NCI-H82 treated with DMSO at 0.1 percent for 48 hours (cell line): Measurements from ENCODE around the gene MXRA8.
A peak's percentile ranks its signal among the peaks of the same experiment; 100 is the strongest.

ENCODE experiments used
- DNase-seq: peaks from one replicate; lab custom pipeline; 2025; ENCODE audit not compliant: unreplicated experiment; lab: John Stamatoyannopoulos, UW

MXRA8 gene

DNA sequence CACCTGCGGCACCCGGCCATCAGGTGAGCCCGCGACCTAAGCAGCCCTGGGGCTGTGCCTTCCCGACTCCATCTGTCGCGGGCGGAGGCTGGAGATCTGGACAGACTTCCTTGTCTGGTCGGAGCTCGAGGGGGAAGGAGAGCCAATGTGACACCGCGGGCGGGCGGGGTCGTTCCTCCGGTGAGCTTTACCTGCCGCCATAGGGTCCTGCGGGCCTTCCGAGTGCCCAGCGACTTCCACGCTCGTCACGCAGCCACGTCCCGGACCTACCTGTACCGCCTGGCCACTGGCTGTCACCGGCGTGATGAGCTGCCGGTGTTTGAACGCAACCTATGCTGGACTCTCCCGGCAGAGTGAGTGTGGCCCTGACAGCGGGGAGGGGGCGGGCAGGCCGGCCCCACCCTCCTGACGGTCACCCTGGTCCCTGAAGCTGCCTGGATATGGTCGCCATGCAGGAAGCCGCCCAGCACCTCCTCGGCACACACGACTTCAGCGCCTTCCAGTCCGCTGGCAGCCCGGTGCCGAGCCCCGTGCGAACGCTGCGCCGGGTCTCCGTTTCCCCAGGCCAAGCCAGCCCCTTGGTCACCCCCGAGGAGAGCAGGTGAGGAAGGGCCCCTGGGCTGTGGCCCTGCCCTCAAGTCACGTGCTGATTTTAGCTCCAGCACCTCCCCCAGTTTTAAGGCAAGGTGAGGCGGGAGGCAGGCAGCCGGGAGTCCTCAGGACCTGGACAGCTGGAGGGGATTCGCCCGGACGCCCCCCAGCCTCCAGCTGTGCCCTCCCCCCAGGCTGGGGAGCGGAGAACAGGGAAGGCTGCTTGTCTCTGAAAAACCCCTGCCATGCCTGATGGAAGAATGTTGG is 48.9 kb downstream of the MXRA8 start:
- DNase-seq: no peak

DNA sequence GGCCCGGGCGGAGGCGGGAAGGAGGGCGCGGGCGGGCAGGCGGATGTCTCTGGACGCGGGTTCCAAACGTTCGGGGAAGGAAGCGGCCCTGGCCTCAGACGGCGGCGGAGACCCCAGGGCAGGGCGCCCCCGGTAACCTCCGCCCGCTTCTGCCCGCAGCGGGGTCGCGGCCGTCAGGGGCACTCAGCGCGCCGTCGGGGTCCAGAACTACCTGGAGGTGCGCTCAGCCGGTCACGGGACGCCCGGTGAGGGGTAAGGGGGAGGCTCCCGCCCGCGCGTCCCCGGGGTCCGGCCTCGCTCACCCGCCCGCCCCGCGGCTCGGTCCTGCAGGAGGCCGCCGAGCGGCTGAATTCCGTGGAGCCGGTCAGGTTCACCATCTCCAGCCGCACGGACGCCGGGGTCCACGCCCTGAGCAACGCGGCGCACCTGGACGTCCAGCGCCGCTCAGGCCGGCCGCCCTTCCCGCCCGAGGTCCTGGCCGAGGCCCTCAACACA is 49.6 kb downstream of the MXRA8 start:
- DNase-seq: no peak

DNA sequence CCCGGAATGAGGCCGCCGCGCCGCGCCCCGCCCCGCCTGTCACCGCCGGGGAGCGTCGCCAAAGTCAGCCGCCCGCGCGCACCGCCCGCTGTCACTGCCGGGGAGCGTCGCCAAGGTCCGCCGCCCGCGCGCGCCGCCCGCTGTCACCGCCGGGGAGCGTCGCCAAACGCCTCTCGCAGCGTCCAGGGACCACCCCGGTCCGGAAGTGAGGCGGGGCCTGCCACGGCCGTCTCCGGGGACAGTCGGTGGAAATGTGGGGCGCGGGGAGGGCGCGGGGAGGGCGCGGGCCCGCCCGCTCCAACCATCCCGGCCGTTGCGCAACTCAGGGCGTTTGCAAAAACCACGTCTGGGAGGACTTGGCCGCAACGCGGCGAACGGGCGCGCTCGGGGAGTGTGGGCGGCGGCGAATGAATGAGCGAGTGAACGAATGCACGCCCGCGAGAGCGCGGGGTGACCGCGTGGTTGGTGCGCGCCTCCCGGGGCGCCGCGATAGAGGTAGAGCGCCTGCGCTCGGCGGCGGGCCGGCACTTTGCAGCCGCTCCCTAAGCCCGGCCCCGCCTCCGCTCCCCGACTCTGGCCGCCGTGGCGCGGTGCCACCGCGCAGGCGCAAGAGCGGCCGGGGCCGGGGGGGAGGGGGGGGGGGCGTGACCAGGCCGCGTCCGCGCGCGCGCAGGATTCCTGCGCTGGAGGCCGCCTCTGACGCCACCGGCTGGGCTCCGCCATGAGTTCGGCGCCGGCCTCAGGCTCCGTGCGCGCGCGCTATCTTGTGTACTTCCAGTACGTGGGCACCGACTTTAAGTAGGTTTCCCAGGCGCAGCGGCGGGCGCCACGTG is 50.2 kb downstream of the MXRA8 start, which contains the start of the genes ACAP3 and PUSL1:
TSS of gene ACAP3 (minus strand) at position 8 of the 833 bp plus-strand sequence. CDS start 115 bp downstream, outside the sequence.
TSS of gene PUSL1 (plus strand) at position 675 of the 833 bp plus-strand sequence. CDS start at position 722, 47 bp downstream.
- peak; percentile 73 for DNase-seq

DNA sequence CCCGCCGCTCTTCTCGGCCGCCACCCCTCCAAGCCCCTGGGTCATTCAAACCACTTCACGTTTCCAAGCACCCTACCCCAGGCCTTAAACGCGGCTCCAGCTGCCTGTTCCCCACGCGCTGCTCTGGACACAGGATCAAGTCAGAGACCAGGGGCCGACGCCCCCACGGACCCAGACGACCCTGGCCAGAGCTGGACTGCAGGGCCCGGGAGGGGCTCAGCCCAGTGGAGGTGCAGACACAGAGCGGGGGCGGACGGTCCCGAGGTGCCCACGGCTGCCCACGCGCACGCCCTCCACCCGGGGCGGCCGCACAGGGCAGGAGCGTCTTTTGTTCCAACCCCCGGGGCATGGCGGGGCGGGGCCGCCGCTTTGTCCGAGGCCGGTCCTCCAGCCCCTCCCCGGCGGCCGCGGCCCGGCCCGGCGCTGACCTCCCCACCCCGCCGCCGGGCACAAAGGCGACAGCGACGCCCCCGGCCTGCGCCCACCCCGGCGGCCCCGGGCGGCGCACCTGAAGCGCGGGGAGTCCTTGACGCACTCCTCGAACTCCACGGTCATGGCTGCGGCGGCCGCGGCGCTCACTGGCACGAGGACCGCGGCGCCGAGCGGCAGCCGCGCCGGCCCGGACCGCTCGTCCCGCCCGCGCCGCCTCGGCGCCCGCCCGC is 51.0 kb downstream of the MXRA8 start:
- no peak for DNase-seq

DNA sequence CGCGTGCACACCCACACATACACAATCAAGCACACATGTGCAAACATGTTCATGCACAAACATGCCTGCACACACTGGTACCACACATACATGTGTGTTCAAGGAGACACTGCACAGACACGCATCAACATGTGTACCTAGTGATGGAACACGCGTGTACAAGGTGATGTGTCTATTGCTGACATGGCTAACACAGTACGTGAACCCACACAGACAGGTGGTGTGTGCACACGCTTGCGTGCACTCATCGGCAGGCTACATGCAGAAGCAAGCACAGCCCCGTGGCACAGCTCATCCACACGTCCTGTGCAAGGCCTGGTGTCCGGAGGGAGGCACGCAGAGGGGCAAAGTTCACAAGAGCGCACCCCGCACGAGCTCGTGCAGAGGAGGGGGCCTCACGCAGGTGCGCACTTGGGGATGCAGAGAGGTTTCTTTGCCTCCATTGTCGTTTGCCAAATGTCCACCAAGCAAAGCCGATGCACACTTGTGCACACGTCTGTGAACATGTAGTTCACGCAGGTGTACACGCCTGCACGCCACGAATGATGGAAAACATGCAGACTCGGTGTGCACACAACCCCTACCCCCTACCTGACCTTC is 51.6 kb downstream of the MXRA8 start:
- no peak for DNase-seq

DNA sequence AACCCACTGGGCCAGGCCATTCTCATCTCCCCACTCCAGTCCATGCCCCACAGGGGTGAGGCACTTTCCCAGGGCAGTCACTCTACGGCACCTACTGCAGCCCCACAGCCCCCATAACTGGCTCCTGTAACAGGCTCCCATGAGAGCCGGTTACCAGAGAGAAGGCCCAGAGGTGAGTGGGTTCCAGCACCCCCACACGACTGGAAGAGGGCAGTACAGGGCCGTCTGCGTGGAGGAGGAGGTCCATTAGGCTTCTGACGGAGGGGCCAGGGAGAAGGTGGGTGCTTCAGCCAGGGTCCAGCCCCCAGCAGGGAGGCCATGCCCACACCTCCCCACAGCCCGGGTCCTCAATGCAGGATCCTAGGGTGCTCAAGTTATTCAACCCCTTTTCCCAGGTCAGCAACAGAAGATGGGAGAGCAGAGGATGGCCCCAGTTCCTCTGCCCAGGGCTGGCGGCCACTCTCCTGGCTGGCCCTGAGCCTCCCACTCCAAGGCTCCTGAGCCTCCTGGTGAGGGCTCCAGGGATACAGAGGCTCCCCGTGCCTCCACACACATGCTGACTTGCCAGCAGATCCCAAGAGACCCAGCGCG is 52.2 kb downstream of the MXRA8 start:
- DNase-seq: no peak

DNA sequence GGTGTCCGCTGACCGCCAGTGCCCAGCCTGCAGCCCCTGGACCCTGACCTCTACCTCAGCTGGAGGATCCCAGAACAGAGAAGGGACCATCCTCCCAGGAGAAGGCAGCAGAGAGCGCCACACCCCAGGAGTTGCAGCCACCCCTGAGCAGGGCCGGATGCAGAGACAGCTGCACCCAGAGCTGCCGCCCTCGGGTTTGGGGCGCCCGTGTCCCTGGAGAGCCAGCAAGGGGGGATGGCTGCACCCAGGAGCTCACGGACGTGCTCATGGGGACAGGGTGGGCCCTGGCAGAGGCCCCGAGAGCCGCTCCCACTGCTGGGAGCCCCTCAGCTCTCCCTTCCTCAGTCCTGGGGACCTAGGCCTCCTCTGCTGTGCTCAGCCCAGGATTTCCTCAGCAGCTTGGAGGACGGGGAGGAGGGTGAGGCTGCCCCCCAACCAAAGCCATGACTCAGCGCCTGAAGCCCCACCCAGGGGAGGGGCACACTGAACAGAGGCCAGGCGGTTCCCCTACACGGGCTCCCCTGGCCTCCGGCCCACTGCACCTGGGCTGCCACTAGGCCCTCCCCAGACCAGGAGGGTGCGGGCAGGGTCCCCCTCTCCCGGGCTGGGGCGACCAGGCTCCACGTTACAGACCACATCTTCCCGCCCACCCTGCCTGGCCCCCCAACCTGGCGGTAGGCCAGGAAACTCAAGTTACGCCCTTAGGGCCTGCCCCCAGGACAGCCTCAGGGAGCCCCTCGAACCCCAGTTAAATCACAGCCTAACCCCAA is 52.9 kb downstream of the MXRA8 start:
- DNase-seq: peak; percentile 64

DNA sequence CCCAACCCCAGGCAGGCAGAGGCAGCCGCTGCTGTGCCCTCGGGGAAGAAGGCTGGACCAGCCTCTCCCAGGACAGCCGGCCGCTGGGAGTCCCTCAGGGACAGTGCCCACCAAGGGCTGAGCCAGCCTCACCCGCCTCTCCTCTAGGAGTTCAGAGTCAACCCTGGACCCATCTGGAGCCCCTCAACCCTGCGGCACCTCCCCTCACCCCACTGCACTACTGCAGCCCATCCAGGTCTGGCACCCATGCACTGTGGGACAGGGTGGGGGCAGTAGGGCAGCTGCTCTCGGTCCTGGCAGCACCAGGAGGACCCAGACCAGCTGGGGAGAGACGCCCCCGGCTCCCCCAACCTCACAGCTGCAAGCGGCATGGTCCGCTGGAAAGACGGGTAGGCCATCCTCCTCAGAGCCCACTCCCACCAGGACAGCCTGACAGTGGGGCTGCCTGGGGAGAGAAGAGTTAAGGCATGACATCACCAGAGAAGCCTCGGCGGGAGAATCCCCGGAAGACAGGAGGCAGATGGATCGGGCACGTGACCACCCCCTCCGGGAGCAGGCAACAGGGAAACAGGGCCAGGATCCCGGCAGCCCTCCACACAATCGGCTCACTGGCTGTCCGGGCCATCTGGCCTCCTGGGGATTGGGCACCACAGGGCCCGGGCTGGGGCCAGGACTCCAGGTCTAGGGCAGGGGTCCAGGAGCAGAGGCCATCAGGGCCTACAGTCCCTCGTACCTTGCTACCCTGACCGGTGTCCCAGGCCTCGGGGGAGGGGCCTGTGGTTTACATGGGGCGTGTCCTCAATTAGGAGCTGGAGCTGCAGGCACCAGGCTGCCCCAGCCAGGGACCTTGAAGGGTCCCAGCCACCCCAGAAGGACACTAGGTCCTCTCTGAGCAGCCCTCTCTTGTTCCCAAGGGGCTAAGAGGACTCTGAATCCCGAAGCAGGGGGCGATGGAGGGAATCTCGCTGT is 53.7 kb downstream of the MXRA8 start:
- DNase-seq: peak; percentile 97

DNA sequence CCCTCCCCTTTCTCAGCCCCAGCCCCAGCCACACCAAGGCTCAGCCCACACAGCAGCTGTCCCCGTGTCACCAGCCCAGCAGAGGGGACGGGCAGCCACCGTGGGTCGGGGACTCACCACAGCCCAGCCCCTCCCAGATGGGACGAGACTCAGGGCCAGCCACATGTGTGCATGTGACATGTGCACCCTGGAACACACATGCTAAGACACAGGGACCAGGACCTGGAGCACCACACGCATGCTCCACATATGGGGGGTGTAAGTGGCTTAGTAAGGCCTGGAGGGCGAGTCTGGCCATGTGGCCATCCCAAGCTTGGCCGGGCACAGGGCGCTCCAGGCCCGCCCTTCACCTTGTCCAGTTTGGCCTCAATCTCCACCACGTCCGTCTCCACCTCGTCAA is 54.6 kb downstream of the MXRA8 start:
- no peak for DNase-seq

DNA sequence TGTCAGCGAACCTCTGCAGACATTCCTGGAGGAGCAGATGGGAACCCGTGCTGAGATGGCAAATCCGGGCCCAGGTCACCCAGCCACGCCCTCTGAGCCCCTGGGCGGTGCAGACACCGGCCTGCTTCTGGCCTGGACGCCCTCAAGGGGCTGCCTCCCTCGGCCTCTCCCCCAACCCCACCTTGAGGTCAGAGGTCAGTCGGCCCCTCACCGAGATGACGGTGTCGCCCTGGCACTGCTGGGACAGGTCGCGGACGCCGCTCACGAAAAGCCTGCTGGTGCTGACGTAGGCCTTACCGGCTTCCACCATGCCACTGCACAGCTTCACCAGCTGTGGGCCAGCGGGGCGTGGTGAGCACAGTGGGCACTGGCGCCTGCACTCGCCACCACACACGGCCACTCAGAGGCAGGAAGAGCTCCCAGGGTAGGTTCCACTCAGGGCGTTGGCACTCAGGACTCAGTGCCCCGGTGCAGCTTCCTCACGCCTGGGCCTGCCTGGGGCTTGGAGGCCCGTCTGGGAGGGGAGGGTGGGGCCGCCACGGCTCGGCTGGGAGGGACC is 55.3 kb downstream of the MXRA8 start:
- DNase-seq: peak; percentile 43
